Colonic mucosa (tissue), 4 donors: ENCODE data around the gene DEFB126. TPM values are rescaled to one million over a fixed set of nuclear protein-coding genes. Genes with fewer than 3 reads are reported as not detected.
"Not testable (repeated sequence)": the region's sequence is repeated elsewhere in the genome, so short reads cannot be mapped to it uniquely, and the experiment has no call there.

Experiments
- DNase-seq: peaks from one replicate; pipeline ENCODE4 v3.0.0-alpha.2; 2020
- H3K27ac ChIP-seq: fragments of 200-600 bp; one replicate; pipeline ENCODE4 v1.8.0; 2021
- H3K27me3 ChIP-seq: fragments of 200-600 bp; one replicate; pipeline ENCODE4 v1.8.0; 2021
- H3K36me3 ChIP-seq: fragments of 200-600 bp; one replicate; pipeline ENCODE4 v1.8.0; 2021
- H3K4me1 ChIP-seq: fragments of 200-600 bp; one replicate; pipeline ENCODE4 v1.8.0; 2021; ENCODE audit warnings: mild to moderate bottlenecking
- H3K4me3 ChIP-seq: fragments of 200-600 bp; one replicate; pipeline ENCODE4 v1.8.0; 2021
- H3K9ac ChIP-seq, 2 donors: one replicate each; pipeline ENCODE4 v1.7.0; 2013; ENCODE audit warnings: control low read depth in 2 of 2, low read depth in 2 of 2, low read length in 2 of 2
- H3K9me3 ChIP-seq: fragments of 200-600 bp; one replicate; pipeline ENCODE4 v1.8.0; 2021
- CTCF ChIP-seq: fragments of 200-600 bp; IDR thresholded peaks from one replicate; pipeline ENCODE4 v1.8.0; 2022; ENCODE audit warnings: antibody characterized with exemption, mild to moderate bottlenecking
- intact Hi-C: fragments of 100-400 bp; cut with DNase I; formaldehyde crosslinking; loops from one replicate; pipeline ENCODE4 v1.14.1; 2022
- total RNA-seq, 2 donors: library from RNA; stranded (reverse); fragmentation: NEBNext Ultra II Directional in 1 of 2; extraction: Animal tissue kit (Norgen Biotek cat#: 25700) in 1 of 2; gene quantifications; one replicate each; pipeline ENCODE4 v1.2.1, GENCODE V29; 2021
- donor health status: healthy.
- donor health status: DM: no; HTN: no; CAD: no.
- donor health status: DM: no; HTN: no; CAD: no.

Gene DEFB126
- total RNA-seq, 2 donors from 2014 or later: not detected

GRCh38 chr20:112396-112795, 30.0 kb upstream of the DEFB126 start:
- no peaks in the 10 kb centered on the region for H3K36me3 ChIP-seq
- H3K4me1 ChIP-seq: no peaks in the 10 kb centered on the region
- TF ChIP-seq CTCF: no peak
- H3K4me3 ChIP-seq: no peak overlapping the region
- no peaks in the 10 kb centered on the region for H3K9me3 ChIP-seq
- H3K27me3 ChIP-seq: no peaks in the 10 kb centered on the region
- intact Hi-C loops: no loop called here
- H3K27ac ChIP-seq: no peak overlapping the region
- DNase-seq: no peak
- no peak overlapping the region for H3K9ac ChIP-seq

- H3K9me3 ChIP-seq: no peaks in the 10 kb centered on the region
- DNase-seq: no peak
- no peaks in the 10 kb centered on the region for H3K36me3 ChIP-seq
- no peak for TF ChIP-seq CTCF
- no peaks in the 10 kb centered on the region for H3K4me1 ChIP-seq
- H3K27me3 ChIP-seq: no peaks in the 10 kb centered on the region
- no peak overlapping the region for H3K27ac ChIP-seq
- intact Hi-C loops: no loop called here
- H3K9ac ChIP-seq: no peak overlapping the region
- H3K4me3 ChIP-seq: no peak overlapping the region
Observed at GRCh38 chr20:117518-117917, 24.9 kb upstream of the DEFB126 start.

- intact Hi-C loops, H3K27me3 ChIP-seq, H3K4me3 ChIP-seq, H3K27ac ChIP-seq, DNase-seq, H3K9me3 ChIP-seq, H3K36me3 ChIP-seq, H3K9ac ChIP-seq, H3K4me1 ChIP-seq: not testable (repeated sequence)
Observed at GRCh38 chr20:129786-130323, 12.5 kb upstream of the DEFB126 start.

- intact Hi-C loops: no loop called here
- H3K4me1 ChIP-seq: no peaks in the 10 kb centered on the region
Observed at GRCh38 chr20:137668-138490, 4.5 kb upstream of the DEFB126 start.

GRCh38 chr20:145877-146276, 3.5 kb downstream of the DEFB126 start:
- Histone ChIP-seq H3K4me1 (no peaks in the 10 kb centered on the region), H3K27me3 (no peaks in the 10 kb centered on the region), H3K4me3 (no peak overlapping the region), H3K9ac (no peak overlapping the region), H3K36me3 (no peaks in the 10 kb centered on the region), H3K27ac (no peak overlapping the region), H3K9me3 (no peaks in the 10 kb centered on the region)
- intact Hi-C loops: no loop called here
- no peak for TF ChIP-seq CTCF
- no peak for DNase-seq

More at GRCh38 chr20:137668-138490, 4.5 kb upstream of the DEFB126 start:
- DNase-seq: no peak
- Histone ChIP-seq H3K27me3 (no peaks in the 10 kb centered on the region), H3K9ac (no peak overlapping the region), H3K36me3 (no peaks in the 10 kb centered on the region), H3K9me3 (no peaks in the 10 kb centered on the region), H3K27ac (no peak overlapping the region), H3K4me3 (no peak overlapping the region)
- TF ChIP-seq CTCF: no peak

GRCh38 chr20:152131-152530, 9.7 kb downstream of the DEFB126 start:
- no peaks in the 10 kb centered on the region for H3K27me3 ChIP-seq
- no peak for DNase-seq
- H3K27ac ChIP-seq: no peak overlapping the region
- no peaks in the 10 kb centered on the region for H3K4me1 ChIP-seq
- H3K4me3 ChIP-seq: no peak overlapping the region
- no peaks in the 10 kb centered on the region for H3K9me3 ChIP-seq
- H3K36me3 ChIP-seq: no peaks in the 10 kb centered on the region
- H3K9ac ChIP-seq: no peak overlapping the region
- no peak for TF ChIP-seq CTCF
- intact Hi-C loops: no loop called here
